IPS-15b (cell line): Measurements from ENCODE around the gene HEXD.
"Not testable (repeated sequence)": the region's sequence is repeated elsewhere in the genome, so short reads cannot be mapped to it uniquely, and the experiment has no call there.

Source experiments
- H3K27me3 ChIP-seq: one replicate; pipeline ENCODE4 v1.6.1; 2013; ENCODE audit warnings: low read length; ENCODE audit not compliant: control insufficient read depth, insufficient read depth
- H3K36me3 ChIP-seq: one replicate; pipeline ENCODE4 v1.6.1; 2013; ENCODE audit warnings: low read length; ENCODE audit not compliant: control insufficient read depth, insufficient read depth
- H3K4me1 ChIP-seq: one replicate; pipeline ENCODE4 v1.6.1; 2013; ENCODE audit warnings: mild to moderate bottlenecking, low read length; ENCODE audit not compliant: control insufficient read depth, insufficient read depth
- H3K4me3 ChIP-seq: one replicate; pipeline ENCODE4 v1.5.1; 2013; ENCODE audit warnings: low read depth, low read length
- H3K9ac ChIP-seq: one replicate; pipeline ENCODE4 v1.6.1; 2013; ENCODE audit warnings: low read depth, mild to moderate bottlenecking, low read length
- H3K9me3 ChIP-seq: one replicate; pipeline ENCODE4 v1.6.1; 2013; ENCODE audit warnings: mild to moderate bottlenecking, low read length; ENCODE audit not compliant: control insufficient read depth, insufficient read depth

The HEXD gene

DNA sequence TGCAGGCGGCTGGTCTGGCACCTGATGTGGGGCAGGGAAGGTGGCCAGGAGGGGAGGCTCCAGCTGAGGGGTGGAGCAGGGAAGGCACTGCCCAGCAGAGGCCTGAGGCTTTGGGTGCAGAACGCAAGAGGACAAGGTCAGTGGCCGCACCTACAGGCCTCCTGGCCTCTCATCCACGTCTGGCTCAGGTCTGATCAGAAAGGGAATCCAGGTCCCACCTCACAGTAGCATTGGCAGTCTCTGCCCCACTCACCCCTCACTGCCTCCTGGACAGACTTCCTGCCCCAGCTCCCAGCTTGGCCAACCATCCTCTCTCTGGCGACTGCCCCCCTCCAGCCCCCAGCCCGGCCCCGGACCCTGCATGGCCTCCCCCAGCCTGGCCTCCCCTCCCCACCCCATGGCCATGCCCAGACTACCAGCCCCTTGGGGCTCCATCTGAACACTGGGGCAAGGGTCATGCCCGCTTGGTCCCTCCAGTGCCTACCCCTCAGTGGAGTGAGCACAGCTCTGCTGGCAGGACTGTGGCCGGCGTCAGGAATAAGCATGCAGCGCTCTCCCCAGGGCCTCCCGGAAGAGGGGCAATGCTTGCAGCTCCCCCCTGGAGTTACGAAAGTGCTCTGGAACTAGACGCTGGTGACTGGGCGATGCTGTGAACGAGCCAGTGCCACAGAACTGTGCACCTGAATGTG lies 42.0 kb upstream of the HEXD start:
- H3K4me3 ChIP-seq: no peak overlapping the region
- H3K9me3 ChIP-seq: no peaks in the 10 kb centered on the region
- H3K9ac ChIP-seq: no peak overlapping the region
- no peaks in the 10 kb centered on the region for H3K4me1 ChIP-seq
- peaks cover 10% of the 10 kb centered on the region for H3K27me3 ChIP-seq
- no peaks in the 10 kb centered on the region for H3K36me3 ChIP-seq

GRCh38 chr17:82377294-82377693 lies 40.9 kb upstream of the HEXD start:
- H3K9ac ChIP-seq, H3K27me3 ChIP-seq, H3K9me3 ChIP-seq, H3K4me3 ChIP-seq, H3K36me3 ChIP-seq, H3K4me1 ChIP-seq: not testable (repeated sequence)

DNA sequence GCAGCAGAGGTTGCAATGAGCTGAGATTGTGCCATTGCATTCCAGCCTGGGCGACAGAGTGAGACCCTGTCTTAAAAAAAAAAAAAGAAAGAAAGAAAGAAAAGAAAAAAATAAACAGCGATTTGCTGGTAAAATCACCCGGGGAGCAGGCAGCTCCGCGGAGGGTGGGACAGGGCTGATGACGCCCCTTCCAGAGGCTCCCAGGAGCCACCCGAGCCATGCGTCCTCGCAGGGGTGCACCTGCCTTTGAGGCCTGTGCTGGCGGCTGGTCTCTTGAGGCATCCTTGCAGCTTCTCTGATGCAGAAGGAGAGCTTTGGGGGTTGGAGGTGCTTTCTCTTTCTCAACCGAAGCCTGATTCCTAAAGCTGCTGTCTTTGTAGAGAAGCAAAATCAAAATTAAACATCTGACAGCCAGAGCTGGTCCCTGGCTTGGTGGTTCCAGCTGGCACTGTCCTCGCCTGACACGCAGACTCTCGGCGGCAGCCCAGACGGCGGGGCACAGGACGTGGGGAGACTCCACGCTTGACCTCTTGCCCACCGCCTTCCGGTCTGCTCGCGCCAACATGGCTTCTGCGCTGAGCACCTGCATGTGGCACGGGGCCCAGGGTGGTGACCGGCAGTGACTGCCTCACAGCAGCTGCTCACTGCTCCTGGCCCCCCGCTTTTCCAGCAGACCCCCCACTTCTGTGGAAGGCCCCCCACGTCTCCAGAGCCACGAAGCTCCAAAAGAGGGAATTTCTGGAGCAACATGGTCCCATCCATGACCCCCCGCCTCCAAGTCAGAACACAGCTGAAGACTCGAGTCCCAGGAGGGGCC lies 40.0 kb upstream of the HEXD start:
- H3K27me3 ChIP-seq: no peaks in the 10 kb centered on the region
- no peaks in the 10 kb centered on the region for H3K4me1 ChIP-seq
- no peaks in the 10 kb centered on the region for H3K36me3 ChIP-seq
- no peaks in the 10 kb centered on the region for H3K9me3 ChIP-seq
- H3K4me3 ChIP-seq: no peak overlapping the region
- no peak overlapping the region for H3K9ac ChIP-seq

DNA sequence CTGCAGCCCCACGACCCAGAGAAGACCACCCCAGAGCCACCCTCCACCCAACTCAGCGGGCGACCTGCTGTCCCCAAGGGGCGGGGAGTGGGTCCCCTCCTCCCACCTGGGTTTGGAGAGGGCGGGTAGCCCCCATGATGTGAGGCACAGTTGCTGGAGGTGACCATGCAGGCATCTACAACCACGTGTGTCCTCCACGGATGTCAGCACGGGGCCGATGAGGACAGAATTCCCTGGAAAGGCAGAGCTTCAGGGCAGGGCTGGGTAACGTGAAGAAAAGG lies 39.5 kb upstream of the HEXD start:
- Histone ChIP-seq H3K9me3 (no peaks in the 10 kb centered on the region), H3K4me1 (no peaks in the 10 kb centered on the region), H3K27me3 (no peaks in the 10 kb centered on the region), H3K4me3 (no peak overlapping the region), H3K36me3 (no peaks in the 10 kb centered on the region), H3K9ac (no peak overlapping the region)

DNA sequence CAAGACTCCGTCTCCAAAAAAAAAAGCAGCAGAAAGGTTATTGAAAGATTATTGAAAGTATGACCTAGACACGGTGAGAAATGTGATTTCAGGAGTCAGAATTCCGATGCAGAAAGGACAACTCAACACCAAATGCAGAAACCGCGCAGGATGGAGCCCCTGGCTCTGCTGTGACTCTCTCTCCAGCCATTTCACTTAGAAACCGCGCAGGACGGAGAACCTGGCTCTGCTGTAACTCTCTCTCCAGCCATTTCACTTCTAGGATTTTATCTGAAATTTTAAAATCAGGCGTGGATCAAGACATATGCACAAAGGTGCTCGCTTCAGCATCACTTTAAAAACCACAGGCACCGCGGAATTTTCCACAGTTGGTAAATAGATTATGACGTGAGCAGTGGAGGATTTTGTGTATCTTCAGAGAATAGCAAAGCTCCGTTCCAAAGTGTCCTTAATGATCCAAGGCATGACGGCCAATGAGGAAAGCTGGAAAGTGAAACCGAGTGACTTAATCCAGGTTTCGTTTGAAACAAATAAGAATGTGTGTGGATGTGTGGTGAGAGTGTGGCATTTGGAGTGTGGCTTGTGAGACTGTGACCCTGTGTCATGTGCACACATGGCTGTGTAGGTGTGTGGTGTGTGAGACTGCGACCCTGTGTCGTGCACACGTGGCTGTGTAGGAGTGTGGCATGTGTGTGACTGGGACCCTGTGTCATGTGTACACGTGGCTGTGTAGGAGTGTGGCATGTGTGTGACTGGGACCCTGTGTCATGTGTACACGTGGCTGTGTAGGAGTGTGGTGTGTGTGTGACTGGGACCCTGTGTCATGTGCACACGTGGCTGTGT lies 37.1 kb upstream of the HEXD start:
- H3K9me3 ChIP-seq: no peaks in the 10 kb centered on the region
- H3K9ac ChIP-seq: no peak overlapping the region
- H3K27me3 ChIP-seq: no peaks in the 10 kb centered on the region
- H3K4me1 ChIP-seq: no peaks in the 10 kb centered on the region
- no peaks in the 10 kb centered on the region for H3K36me3 ChIP-seq
- no peak overlapping the region for H3K4me3 ChIP-seq

GRCh38 chr17:82381703-82382009 lies 36.5 kb upstream of the HEXD start:
- not testable (repeated sequence) for H3K9me3 ChIP-seq, H3K4me1 ChIP-seq, H3K27me3 ChIP-seq, H3K4me3 ChIP-seq, H3K36me3 ChIP-seq, H3K9ac ChIP-seq

GRCh38 chr17:82382220-82382932 lies 35.8 kb upstream of the HEXD start:
- not testable (repeated sequence) for H3K27me3 ChIP-seq, H3K9ac ChIP-seq, H3K9me3 ChIP-seq, H3K4me3 ChIP-seq, H3K36me3 ChIP-seq, H3K4me1 ChIP-seq

GRCh38 chr17:82382933-82383255 lies 35.3 kb upstream of the HEXD start:
- no peaks in the 10 kb centered on the region for H3K27me3 ChIP-seq
- H3K4me1 ChIP-seq: no peaks in the 10 kb centered on the region
- H3K36me3 ChIP-seq: no peaks in the 10 kb centered on the region
- no peak overlapping the region for H3K4me3 ChIP-seq
- no peaks in the 10 kb centered on the region for H3K9me3 ChIP-seq
- no peak overlapping the region for H3K9ac ChIP-seq

DNA sequence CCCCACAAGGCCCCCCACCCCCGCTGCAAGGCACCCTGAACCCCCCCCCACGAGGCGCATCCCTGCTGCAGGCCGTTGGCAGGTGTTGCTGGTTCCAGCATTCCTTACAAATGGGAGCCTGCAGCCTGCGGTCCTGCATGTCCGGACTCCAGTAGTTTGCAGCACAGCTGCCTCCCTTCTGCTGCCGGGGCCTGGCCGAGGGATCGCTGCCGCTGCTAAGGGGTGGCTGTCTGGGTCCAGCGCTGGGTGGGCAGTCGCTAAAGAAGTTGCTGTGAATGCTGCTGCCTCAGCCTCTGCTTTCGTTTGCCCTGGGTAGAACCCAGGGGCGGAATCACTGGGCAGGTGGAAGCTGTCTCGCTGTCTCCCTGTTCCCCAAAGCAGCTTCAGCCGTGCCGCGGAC lies 34.7 kb upstream of the HEXD start:
- Histone ChIP-seq H3K4me1 (no peaks in the 10 kb centered on the region), H3K9ac (no peak overlapping the region), H3K4me3 (no peak overlapping the region), H3K36me3 (no peaks in the 10 kb centered on the region), H3K9me3 (no peaks in the 10 kb centered on the region), H3K27me3 (no peaks in the 10 kb centered on the region)

DNA sequence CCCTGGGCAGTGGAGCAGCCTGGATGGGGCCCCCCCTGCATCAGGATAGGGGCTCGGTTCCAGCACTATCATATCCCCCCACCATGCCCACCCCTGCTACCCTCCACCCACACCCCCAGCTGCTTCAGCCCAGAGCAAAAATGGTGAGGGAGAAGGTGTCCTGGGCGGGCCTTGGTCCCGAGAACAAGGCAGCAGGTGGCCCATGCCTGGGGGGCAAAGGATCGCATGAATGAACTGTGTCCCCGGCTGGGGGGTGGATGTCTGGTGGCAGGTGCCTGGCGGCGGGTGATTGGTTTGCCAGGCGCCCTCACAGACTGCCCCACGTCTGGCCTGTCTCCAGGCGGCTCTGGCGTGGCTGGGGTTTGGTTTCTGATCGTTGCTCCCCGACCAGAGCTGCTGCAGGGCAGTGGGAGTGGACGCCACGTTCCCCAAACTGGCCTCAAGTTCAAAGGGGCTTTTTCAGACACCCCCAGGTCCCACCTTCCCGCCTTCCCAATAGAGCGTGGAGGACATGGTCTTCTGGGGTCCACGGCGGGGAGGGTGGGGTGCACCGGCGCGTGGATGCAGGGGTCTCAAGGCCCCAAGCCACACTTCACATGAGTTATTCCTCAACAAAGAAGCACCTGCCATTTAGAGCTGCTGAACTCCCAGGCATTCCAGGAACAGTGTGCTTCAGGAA lies 34.0 kb upstream of the HEXD start:
- Histone ChIP-seq H3K9me3 (no peaks in the 10 kb centered on the region), H3K36me3 (no peaks in the 10 kb centered on the region), H3K4me1 (no peaks in the 10 kb centered on the region), H3K4me3 (no peak overlapping the region), H3K9ac (no peak overlapping the region), H3K27me3 (no peaks in the 10 kb centered on the region)

GRCh38 chr17:82384730-82385481 lies 33.2 kb upstream of the HEXD start:
- H3K27me3 ChIP-seq: no peaks in the 10 kb centered on the region
- H3K4me3 ChIP-seq: no peak overlapping the region
- H3K9me3 ChIP-seq: no peaks in the 10 kb centered on the region
- no peak overlapping the region for H3K9ac ChIP-seq
- no peaks in the 10 kb centered on the region for H3K4me1 ChIP-seq
- peaks cover under 1% of the 10 kb centered on the region for H3K36me3 ChIP-seq
